Measurements from ENCODE around the gene ACSS3. TPM values are rescaled to one million over a fixed set of nuclear protein-coding genes. Genes with fewer than 3 reads are reported as not detected.

The ACSS3 gene
- total and polyA plus RNA-seq, 9 donors: 15.8 to 67.0 (median 39.1) TPM

- DNase-seq: no peak
- no peak overlapping the region for H3K4me3 ChIP-seq
- no peak for TF ChIP-seq EP300 (IDR thresholded peaks at IDR 0.05)
- TF ChIP-seq CTCF (IDR thresholded peaks at IDR 0.05): no peak
- no peak for TF ChIP-seq POLR2A (IDR thresholded peaks at IDR 0.05)
- WGBS, 3 donors: 60 to 64% (median 61%) methylated on average over 3 of the region's 3 CpGs
- intact Hi-C loops (cut with DNase I): no loop called here
- H3K9me3 ChIP-seq: no peaks in the 10 kb centered on the region
- no peaks in the 10 kb centered on the region for H3K4me1 ChIP-seq (ENCODE audit: insufficient read depth)
- H3K27me3 ChIP-seq: no peaks in the 10 kb centered on the region
- H3K27ac ChIP-seq: no peak overlapping the region
- no peaks in the 10 kb centered on the region for H3K36me3 ChIP-seq
Observed at GRCh38 chr12:81284137-81284536, 206.3 kb downstream of the ACSS3 start.

- Histone ChIP-seq H3K4me1 (ENCODE audit: insufficient read depth) (no peaks in the 10 kb centered on the region), H3K36me3 (no peaks in the 10 kb centered on the region), H3K4me3 (no peak overlapping the region), H3K9me3 (no peaks in the 10 kb centered on the region), H3K27ac (no peak overlapping the region), H3K27me3 (no peaks in the 10 kb centered on the region)
- DNase-seq: no peak
- TF ChIP-seq POLR2A (IDR thresholded peaks at IDR 0.05) (no peak), CTCF (IDR thresholded peaks at IDR 0.05) (no peak), EP300 (IDR thresholded peaks at IDR 0.05) (no peak)
- intact Hi-C loops (cut with DNase I): no loop called here
Observed at GRCh38 chr12:81288651-81289050, 210.8 kb downstream of the ACSS3 start.

GRCh38 chr12:81294325-81295190, 216.7 kb downstream of the ACSS3 start:
- H3K27ac ChIP-seq: no peak overlapping the region

GRCh38 chr12:81295251-81295650, 217.4 kb downstream of the ACSS3 start:
- 86 to 88% (median 87%) methylated on average over 3 of the region's 3 CpGs for WGBS, 3 donors
- no peak overlapping the region for H3K27ac ChIP-seq
- no peaks in the 10 kb centered on the region for H3K9me3 ChIP-seq
- intact Hi-C loops (cut with DNase I): no loop called here
- no peaks in the 10 kb centered on the region for H3K4me1 ChIP-seq (ENCODE audit: insufficient read depth)
- H3K4me3 ChIP-seq: no peak overlapping the region
- no peaks in the 10 kb centered on the region for H3K36me3 ChIP-seq
- DNase-seq: no peak
- no peaks in the 10 kb centered on the region for H3K27me3 ChIP-seq
- no peak for TF ChIP-seq EP300 (IDR thresholded peaks at IDR 0.05)
- no peak for TF ChIP-seq CTCF (IDR thresholded peaks at IDR 0.05)
- no peak for TF ChIP-seq POLR2A (IDR thresholded peaks at IDR 0.05)

More at GRCh38 chr12:81294325-81295190, 216.7 kb downstream of the ACSS3 start:
- WGBS, 3 donors: 74 to 79% (median 75%) methylated on average over 12 of the region's 12 CpGs
- Histone ChIP-seq H3K27me3 (no peaks in the 10 kb centered on the region), H3K36me3 (no peaks in the 10 kb centered on the region), H3K9me3 (no peaks in the 10 kb centered on the region), H3K4me1 (ENCODE audit: insufficient read depth) (no peaks in the 10 kb centered on the region), H3K4me3 (no peak overlapping the region)
- intact Hi-C loops (cut with DNase I): no loop called here
- TF ChIP-seq EP300 (IDR thresholded peaks at IDR 0.05): no peak
- TF ChIP-seq POLR2A (IDR thresholded peaks at IDR 0.05): no peak
- no peak for TF ChIP-seq CTCF (IDR thresholded peaks at IDR 0.05)
- no peak for DNase-seq

Data from ovary (tissue), 9 donors.